ENCODE measurements around the gene LHX5.
A peak's percentile ranks its signal among the peaks of the same experiment; 100 is the strongest.

Gene LHX5

DNA sequence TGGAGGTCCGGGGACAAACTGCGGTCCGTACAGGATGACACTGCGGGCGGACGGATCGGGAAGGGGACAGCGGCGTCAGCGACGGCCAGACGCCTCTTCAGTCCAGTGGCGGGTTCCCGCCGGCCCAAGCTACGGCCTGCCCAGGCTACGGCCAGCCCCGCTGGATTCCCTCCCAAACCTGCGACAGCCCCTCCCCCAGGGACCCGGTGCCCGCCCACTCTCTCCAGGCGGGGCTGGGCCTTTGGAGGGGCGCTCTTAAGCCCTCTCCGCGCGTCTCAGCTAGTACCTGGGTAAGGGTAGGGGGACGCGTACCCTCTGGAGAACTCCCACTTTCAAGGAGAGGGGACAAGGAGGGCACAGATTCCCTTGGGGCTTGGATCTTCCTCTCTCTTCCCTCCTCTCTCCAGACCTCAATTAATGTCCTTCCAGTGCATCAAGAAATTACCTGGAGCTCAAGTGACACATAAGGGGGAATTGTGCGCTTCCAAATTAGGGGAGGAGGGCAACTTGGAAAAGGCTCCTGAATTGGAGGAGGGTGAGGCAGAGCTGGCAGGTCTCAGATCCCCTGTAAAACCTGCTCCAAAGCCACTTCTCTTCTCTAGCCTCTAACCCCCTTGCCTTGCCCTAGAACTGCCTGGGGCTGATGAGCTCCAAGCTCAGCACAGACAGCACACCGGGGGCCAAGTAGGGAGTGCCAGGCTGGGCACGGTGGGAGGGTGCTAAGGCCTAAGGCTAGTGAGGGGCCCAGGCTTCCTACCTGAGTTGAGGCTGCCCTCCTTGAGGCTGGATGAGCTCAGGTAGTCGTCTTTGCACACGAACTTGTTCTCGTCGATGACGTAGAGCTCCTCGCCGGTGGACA, 3.1 kb downstream of the LHX5 start:
- Histone ChIP-seq H3K14ac (ENCODE audit: low read length) (peak overlapping the region; percentile 22), H3K4ac (ENCODE audit: low read length) (no peak overlapping the region), H3K4me2 (ENCODE audit: insufficient read depth, low read length, poor library complexity, severe bottlenecking) (peak overlapping the region; percentile 58), H3K9me3 (replicated peaks in 1 of 2; ENCODE audit: control insufficient read depth in 2 of 2, insufficient read depth in 1 of 2, low read depth in 1 of 2, low read length in 2 of 2) (peaks cover 0 to 5% of the 10 kb centered on the region in 2 donors), H2BK5ac (ENCODE audit: low read length) (no peak overlapping the region), H2AK5ac (ENCODE audit: low read depth, low read length) (peak overlapping the region; percentile 36), H2BK12ac (ENCODE audit: low read length) (peak overlapping the region; percentile 84), H2BK120ac (ENCODE audit: low read depth, low read length) (no peak overlapping the region), H3K36me3 (replicated peaks in 1 of 2; ENCODE audit: control insufficient read depth in 2 of 2, insufficient read depth in 2 of 2, low read length in 2 of 2) (peaks cover 0 to 8% of the 10 kb centered on the region in 2 donors), H3K27ac (replicated peaks; ENCODE audit: low read length) (no peak overlapping the region), H2AFZ (ENCODE audit: low read length) (peak overlapping the region; percentile 84), H2BK15ac (ENCODE audit: low read length) (peak overlapping the region; percentile 95), H3K23ac (ENCODE audit: low read depth, low read length, poor library complexity) (peak overlapping the region; percentile 11), H3K9ac (ENCODE audit: low read depth, low read length, poor library complexity) (peak overlapping the region; percentile 71), H4K8ac (ENCODE audit: low read depth, low read length) (no peak overlapping the region), H3K4me1 (ENCODE audit: control insufficient read depth in 2 of 2, insufficient read depth in 1 of 2, low read depth in 1 of 2, low read length in 2 of 2) (peaks cover 15 to 58% of the 10 kb centered on the region in 2 donors), H4K91ac (ENCODE audit: low read depth, low read length, poor library complexity) (no peak overlapping the region), H3K4me3 (ENCODE audit: low read length in 2 of 2) (peak overlapping the region in 1 of 2 donors; percentile 22), H3K18ac (ENCODE audit: low read length) (peak overlapping the region; percentile 95), H3K79me1 (ENCODE audit: low read depth, low read length) (peaks cover 13% of the 10 kb centered on the region), H3K27me3 (ENCODE audit: control insufficient read depth in 3 of 3, insufficient read depth in 3 of 3, low read depth in 1 of 3, low read length in 3 of 3) (peaks cover 6 to 100% (median 62%) of the 10 kb centered on the region in 3 experiments)
- no CpG with 5 or more reads among the region's 38 CpGs for WGBS, 2 donors (ENCODE audit: extremely low coverage in 2 of 2, insufficient read length in 2 of 2, insufficient replicate concordance in 1 of 2)
- peak; percentile 30 for DNase-seq (ENCODE audit: low spot score)

DNA sequence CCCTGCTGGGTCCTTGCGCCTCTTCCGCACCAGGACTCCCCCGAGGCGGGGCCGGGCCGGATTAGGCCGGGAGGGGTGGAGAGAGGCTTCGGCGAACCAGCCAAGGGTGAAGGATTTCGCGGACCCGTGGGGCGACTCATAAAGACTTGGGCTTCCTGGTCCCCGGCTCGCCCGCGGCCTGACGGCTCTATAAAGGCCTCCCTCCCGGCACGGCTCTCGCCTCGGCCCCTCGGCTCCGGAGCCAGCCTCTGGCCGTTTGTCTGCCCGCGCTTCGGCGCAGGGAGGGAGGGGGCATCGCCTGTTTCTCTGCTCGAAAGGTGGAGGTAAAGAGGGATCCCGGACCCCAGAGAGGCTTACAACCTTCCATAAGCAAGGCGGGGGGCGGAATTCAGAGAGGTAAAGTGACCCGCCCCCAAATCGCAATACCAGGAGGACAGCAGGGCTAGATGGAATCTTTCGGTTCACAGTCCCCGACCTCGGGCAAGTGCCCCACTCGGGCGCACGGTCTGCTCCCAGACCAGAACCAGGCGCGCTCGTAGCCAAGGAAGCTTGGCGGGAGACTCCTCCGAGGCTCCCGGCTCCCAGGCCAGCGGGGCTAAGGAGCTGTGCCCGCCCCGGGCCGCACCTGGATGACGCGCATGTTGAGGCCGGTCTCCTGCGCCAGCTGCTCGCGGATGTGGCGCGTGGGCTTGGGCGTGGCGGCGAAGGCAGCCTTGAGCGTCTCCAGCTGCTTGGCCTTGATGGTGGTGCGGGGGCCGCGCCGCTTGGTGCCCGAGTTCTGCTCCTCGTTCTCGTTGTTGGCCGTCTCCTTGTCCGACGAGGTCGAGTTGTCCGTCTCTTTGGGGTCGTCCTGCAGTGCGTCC, 3.9 kb downstream of the LHX5 start:
- no peak overlapping the region for H3K27ac ChIP-seq (replicated peaks; ENCODE audit: low read length)
- H4K8ac ChIP-seq (ENCODE audit: low read depth, low read length), result no peak overlapping the region
- H3K4ac ChIP-seq (ENCODE audit: low read length), result no peak overlapping the region
- peak overlapping the region; percentile 38 for H2BK120ac ChIP-seq (ENCODE audit: low read depth, low read length)
- H2BK12ac ChIP-seq (ENCODE audit: low read length), result peak overlapping the region; percentile 84
- H3K14ac ChIP-seq (ENCODE audit: low read length), result no peak overlapping the region
- peak overlapping the region; percentile 36 for H2AK5ac ChIP-seq (ENCODE audit: low read depth, low read length)
- peak overlapping the region; percentile 84 for H2AFZ ChIP-seq (ENCODE audit: low read length)
- peaks cover 13% of the 10 kb centered on the region for H3K79me1 ChIP-seq (ENCODE audit: low read depth, low read length)
- peak overlapping the region; percentile 95 for H2BK15ac ChIP-seq (ENCODE audit: low read length)
- peak overlapping the region; percentile 58 for H3K4me2 ChIP-seq (ENCODE audit: insufficient read depth, low read length, poor library complexity, severe bottlenecking)
- H3K9ac ChIP-seq (ENCODE audit: low read depth, low read length, poor library complexity), result peak overlapping the region; percentile 71
- H3K36me3 ChIP-seq (replicated peaks in 1 of 2; ENCODE audit: control insufficient read depth in 2 of 2, insufficient read depth in 2 of 2, low read length in 2 of 2), result peaks cover 0 to 8% of the 10 kb centered on the region in 2 donors
- peak overlapping the region; percentile 68 for H2BK5ac ChIP-seq (ENCODE audit: low read length)
- H4K91ac ChIP-seq (ENCODE audit: low read depth, low read length, poor library complexity), result no peak overlapping the region
- DNase-seq (ENCODE audit: low spot score), result no peak
- H3K27me3 ChIP-seq (ENCODE audit: control insufficient read depth in 3 of 3, insufficient read depth in 3 of 3, low read depth in 1 of 3, low read length in 3 of 3), result peaks cover 8 to 100% (median 59%) of the 10 kb centered on the region in 3 experiments
- peak overlapping the region; percentile 0 for H3K23ac ChIP-seq (ENCODE audit: low read depth, low read length, poor library complexity)
- peak overlapping the region; percentile 24 to 35 for H3K4me3 ChIP-seq (ENCODE audit: low read length in 2 of 2)
- peaks cover 0 to 5% of the 10 kb centered on the region in 2 donors for H3K9me3 ChIP-seq (replicated peaks in 1 of 2; ENCODE audit: control insufficient read depth in 2 of 2, insufficient read depth in 1 of 2, low read depth in 1 of 2, low read length in 2 of 2)
- WGBS, 2 donors (ENCODE audit: extremely low coverage in 2 of 2, insufficient read length in 2 of 2, insufficient replicate concordance in 1 of 2), result no CpG with 5 or more reads among the region's 78 CpGs
- H3K18ac ChIP-seq (ENCODE audit: low read length), result peak overlapping the region; percentile 95
- peaks cover 20 to 51% of the 10 kb centered on the region in 2 donors for H3K4me1 ChIP-seq (ENCODE audit: control insufficient read depth in 2 of 2, insufficient read depth in 1 of 2, low read depth in 1 of 2, low read length in 2 of 2)

DNA sequence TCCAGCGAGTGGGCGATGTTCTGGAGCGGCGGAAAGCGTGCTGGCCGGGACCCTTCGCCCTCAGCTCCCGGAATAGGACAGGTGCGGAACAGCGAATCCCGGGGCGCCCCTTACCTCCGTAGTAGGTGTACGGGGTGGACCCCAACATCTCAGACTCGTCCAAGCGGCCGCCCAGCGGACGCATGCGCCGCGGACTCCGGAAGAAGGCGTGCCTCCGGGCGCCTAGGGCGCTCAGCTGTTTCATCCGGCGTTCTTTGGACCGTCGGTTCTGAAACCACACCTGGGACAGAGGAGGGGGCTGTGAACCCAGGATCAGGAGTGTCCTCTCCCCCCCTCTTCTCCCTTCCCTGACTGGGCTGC, 4.5 kb downstream of the LHX5 start:
- Histone ChIP-seq H3K18ac (ENCODE audit: low read length) (peak overlapping the region; percentile 87), H3K36me3 (replicated peaks in 1 of 2; ENCODE audit: control insufficient read depth in 2 of 2, insufficient read depth in 2 of 2, low read length in 2 of 2) (peaks cover 0 to 8% of the 10 kb centered on the region in 2 donors), H3K23ac (ENCODE audit: low read depth, low read length, poor library complexity) (peak overlapping the region; percentile 92), H3K4me1 (ENCODE audit: control insufficient read depth in 2 of 2, insufficient read depth in 1 of 2, low read depth in 1 of 2, low read length in 2 of 2) (peaks cover 20 to 48% of the 10 kb centered on the region in 2 donors), H3K4me3 (ENCODE audit: low read length in 2 of 2) (peak overlapping the region in 1 of 2 donors; percentile 24), H2AK5ac (ENCODE audit: low read depth, low read length) (peak overlapping the region; percentile 36), H3K9me3 (replicated peaks in 1 of 2; ENCODE audit: control insufficient read depth in 2 of 2, insufficient read depth in 1 of 2, low read depth in 1 of 2, low read length in 2 of 2) (peaks cover 0 to 5% of the 10 kb centered on the region in 2 donors), H2AFZ (ENCODE audit: low read length) (peak overlapping the region; percentile 84), H3K14ac (ENCODE audit: low read length) (no peak overlapping the region), H2BK5ac (ENCODE audit: low read length) (peak overlapping the region; percentile 68), H2BK120ac (ENCODE audit: low read depth, low read length) (peak overlapping the region; percentile 38), H3K79me1 (ENCODE audit: low read depth, low read length) (peaks cover 13% of the 10 kb centered on the region), H2BK12ac (ENCODE audit: low read length) (peak overlapping the region; percentile 48), H3K4me2 (ENCODE audit: insufficient read depth, low read length, poor library complexity, severe bottlenecking) (no peak overlapping the region), H4K91ac (ENCODE audit: low read depth, low read length, poor library complexity) (no peak overlapping the region), H3K27ac (replicated peaks; ENCODE audit: low read length) (no peak overlapping the region), H3K4ac (ENCODE audit: low read length) (no peak overlapping the region), H4K8ac (ENCODE audit: low read depth, low read length) (no peak overlapping the region), H2BK15ac (ENCODE audit: low read length) (peak overlapping the region; percentile 84), H3K27me3 (ENCODE audit: control insufficient read depth in 3 of 3, insufficient read depth in 3 of 3, low read depth in 1 of 3, low read length in 3 of 3) (peaks cover 8 to 98% (median 55%) of the 10 kb centered on the region in 3 experiments), H3K9ac (ENCODE audit: low read depth, low read length, poor library complexity) (peak overlapping the region; percentile 46)
- no CpG with 5 or more reads among the region's 31 CpGs for WGBS, 2 donors (ENCODE audit: extremely low coverage in 2 of 2, insufficient read length in 2 of 2, insufficient replicate concordance in 1 of 2)
- no peak for DNase-seq (ENCODE audit: low spot score)
